Endothelial cell of umbilical vein (primary cell): Measurements from ENCODE around the gene SS18L1. TPM values are rescaled to one million over a fixed set of nuclear protein-coding genes. Genes with fewer than 3 reads are reported as not detected.

Source experiments
- BruUV-seq: library from RNA; stranded (reverse); fragments of 400-500 nt; replicated peaks from 2 replicates; lab custom pipeline; 2021; lab: Mats Ljungman, UMichigan
- CTCF ChIA-PET: fragments of 300-600, 350-600 bp; sonication (Branson Sonifier 250); formaldehyde crosslinking; loops from one replicate; lab custom pipeline; 2021; ENCODE audit warnings: antibody characterized with exemption, inconsistent platforms; lab: Charles Lee
- POLR2A ChIA-PET: fragments of 300-600, 350-600 bp; sonication (Branson Sonifier 250); formaldehyde crosslinking; loops from one replicate; lab custom pipeline; 2021; ENCODE audit warnings: antibody characterized with exemption, inconsistent platforms; lab: Charles Lee
- DNase-seq: peaks from one replicate; pipeline ENCODE4 v3.0.0-alpha.2; 2011; ENCODE audit warnings: low read depth, low spot score
- FAIRE-seq: peaks from 2 replicates; lab custom pipeline; 2011; peaks lifted over from hg19 to GRCh38; lab: Jason Lieb, UNC
- H2AFZ ChIP-seq: 2 replicates; pipeline ENCODE4 v1.6.0; 2012; ENCODE audit warnings: low read depth, low read length, control low read depth, inconsistent platforms
- H3K27ac ChIP-seq: 2 replicates; pipeline ENCODE4 v1.5.1; 2011; ENCODE audit warnings: low read depth, mild to moderate bottlenecking, control low read depth, low read length, moderate library complexity; ENCODE audit not compliant: insufficient read depth
- H3K27me3 ChIP-seq, 2 experiments: 2 replicates each; pipeline versions ENCODE4 v1.6.0 to v1.6.1; 2011; ENCODE audit warnings: low read length in 2 of 2, mixed read lengths in 1 of 2; ENCODE audit not compliant: control insufficient read depth in 2 of 2, insufficient read depth in 2 of 2
- H3K36me3 ChIP-seq, 2 experiments: 2 replicates in 1 of 2; 3 replicates in 1 of 2; pipeline ENCODE4 v1.5.1; 2011; ENCODE audit warnings: low read length in 2 of 2, mild to moderate bottlenecking in 1 of 2, moderate library complexity in 1 of 2; ENCODE audit not compliant: control insufficient read depth in 2 of 2, insufficient read depth in 2 of 2; ENCODE audit errors: extremely low read depth in 1 of 2
- H3K4me1 ChIP-seq: 3 replicates; pipeline ENCODE4 v1.5.1; 2011; ENCODE audit warnings: mild to moderate bottlenecking, low read length; ENCODE audit not compliant: control insufficient read depth, insufficient read depth; ENCODE audit errors: extremely low read depth
- H3K4me2 ChIP-seq: 2 replicates; pipeline ENCODE4 v1.6.1; 2011; ENCODE audit warnings: low read length, control low read depth, mixed read lengths; ENCODE audit not compliant: insufficient read depth
- H3K4me3 ChIP-seq, 3 experiments: fragments of 200-600 bp in 1 of 3; sonication (generic), shearing (Covaris generic) in 1 of 3; replicated peaks in 1 of 3; 2 replicates each; pipeline ENCODE4 v1.5.1; 2011 to 2016; ENCODE audit warnings: control low read depth in 3 of 3, low read length in 3 of 3, mild to moderate bottlenecking in 2 of 3, inconsistent platforms in 1 of 3, low read depth in 1 of 3, moderate library complexity in 1 of 3; ENCODE audit not compliant: insufficient read depth in 1 of 3
- H3K79me2 ChIP-seq: 2 replicates; pipeline ENCODE4 v1.6.0; 2012; ENCODE audit warnings: low read length, inconsistent platforms; ENCODE audit not compliant: control insufficient read depth, insufficient read depth
- H3K9ac ChIP-seq: replicated peaks from 2 replicates; pipeline ENCODE3; 2011; ENCODE audit warnings: low read length, control low read depth; ENCODE audit not compliant: insufficient read depth; ENCODE audit errors: extremely low read depth
- H3K9me1 ChIP-seq: replicated peaks from 3 replicates; pipeline ENCODE4 v1.6.0; 2011; ENCODE audit warnings: mild to moderate bottlenecking, low read length; ENCODE audit not compliant: control insufficient read depth, insufficient read depth; ENCODE audit errors: extremely low read depth
- H3K9me3 ChIP-seq: replicated peaks from 2 replicates; pipeline ENCODE4 v1.5.1; 2012; ENCODE audit warnings: low read length, inconsistent platforms; ENCODE audit not compliant: control insufficient read depth, insufficient read depth
- H4K20me1 ChIP-seq: replicated peaks from 2 replicates; pipeline ENCODE3; 2011; ENCODE audit warnings: mild to moderate bottlenecking, low read length; ENCODE audit not compliant: control insufficient read depth, insufficient read depth; ENCODE audit errors: extremely low read depth
- EZH2 ChIP-seq: IDR thresholded peaks from 2 replicates; pipeline ENCODE4 v1.6.1; 2012; ENCODE audit warnings: borderline replicate concordance, low read depth, mild to moderate bottlenecking, moderate library complexity, low read length, inconsistent platforms; ENCODE audit not compliant: severe bottlenecking
- FOS ChIP-seq: IDR thresholded peaks from 2 replicates; pipeline ENCODE4 v1.6.1; 2011; ENCODE audit warnings: mild to moderate bottlenecking, low read length, moderate library complexity, borderline replicate concordance; ENCODE audit not compliant: insufficient read depth
- GATA2 ChIP-seq: IDR thresholded peaks from 2 replicates; pipeline ENCODE4 v1.7.0; 2011; ENCODE audit warnings: low read depth, mild to moderate bottlenecking, moderate library complexity, mixed read lengths, low read length; ENCODE audit not compliant: insufficient read length, insufficient read depth
- JUN ChIP-seq: IDR thresholded peaks from 2 replicates; pipeline ENCODE4 v1.6.1; 2011; ENCODE audit warnings: borderline replicate concordance, low read depth; ENCODE audit not compliant: insufficient read length, insufficient read depth
- MYC ChIP-seq: IDR thresholded peaks from one replicate; pipeline ENCODE4 v1.6.1; 2011; ENCODE audit warnings: mild to moderate bottlenecking, low read depth, low read length
- POLR2A ChIP-seq: IDR thresholded peaks from 2 replicates; pipeline ENCODE4 v1.6.1; 2012; ENCODE audit warnings: low read depth, mild to moderate bottlenecking, control low read depth, low read length
- POLR2AphosphoS5 ChIP-seq: IDR thresholded peaks from 2 replicates; pipeline ENCODE4 v1.6.1; 2012; ENCODE audit warnings: low read depth, mild to moderate bottlenecking, control low read depth, low read length, moderate library complexity; ENCODE audit not compliant: insufficient read depth
- dilution Hi-C: fragments of 300-500 bp; cut with MboI; formaldehyde crosslinking; loops from one replicate; pipeline ENCODE4 v1.15.0; 2019; ENCODE audit warnings: low sequenced_read_pairs; ENCODE audit not compliant: extremely low pct_ligation_motif_present
- intact Hi-C: fragments of 100-400 bp; cut with micrococcal nuclease; formaldehyde crosslinking; loops from one replicate; pipeline ENCODE4 v1.10.0; 2022
- polyA plus RNA-seq, 4 experiments: library from polyadenylated mRNA; depleted of rRNA in 3 of 4; stranded (reverse) in 3 of 4; unstranded in 1 of 4; fragments of >200 nt; gene quantifications; 2 replicates each; pipeline versions ENCODE4 v1.2.1 to v1.2.3, GENCODE V29; 2011 to 2012; ENCODE audit warnings: missing spikeins in 1 of 4
- total RNA-seq: library from RNA; stranded (reverse); gene quantifications from 2 replicates; pipeline ENCODE4 v1.2.3, GENCODE V29; 2021
- TF ChIP-seq, protein P1 (sequence below), 2 donors: IDR thresholded peaks; 1 replicate in 1 of 2; 2 replicates in 1 of 2; pipeline ENCODE4 v1.5.1; 2011; ENCODE audit warnings: low read length in 2 of 2, mild to moderate bottlenecking in 2 of 2, moderate library complexity in 2 of 2, control low read depth in 1 of 2, inconsistent platforms in 1 of 2, low read depth in 1 of 2; ENCODE audit not compliant: insufficient read depth in 1 of 2; ENCODE audit errors: extremely low read depth in 1 of 2
- TF ChIP-seq, protein P2 (sequence below): IDR thresholded peaks from 2 replicates; pipeline ENCODE4 v1.6.1; 2011; ENCODE audit not compliant: insufficient read depth, insufficient read length

The SS18L1 gene
- total and polyA plus RNA-seq, 2 donors (not counting 3 experiments of a cell fraction or from before 2014, with no cell fraction given): 15.4 to 21.7 TPM

DNA sequence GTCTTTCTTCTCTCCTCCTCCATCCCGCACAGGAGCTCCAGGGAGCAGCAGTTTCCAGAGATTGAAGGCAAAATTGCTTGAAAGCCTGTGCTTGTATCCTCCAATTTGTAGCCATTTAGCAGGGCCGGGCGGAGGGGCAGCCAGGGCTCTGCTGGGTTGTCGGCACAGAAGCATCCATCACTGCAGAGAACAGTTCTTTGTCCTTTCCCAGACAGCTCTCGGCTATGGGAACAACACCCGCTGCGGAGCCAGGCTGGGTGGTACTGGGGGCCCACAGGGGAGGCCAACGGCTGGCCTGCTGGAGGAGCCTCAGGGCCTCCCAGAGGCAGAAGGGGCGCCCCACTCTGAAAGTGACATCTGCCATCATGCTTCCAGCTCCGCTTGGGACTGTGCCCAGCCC lies 68.7 kb downstream of the SS18L1 start:
- Histone ChIP-seq H3K9me1 (no peaks in the 10 kb centered on the region), H3K4me1 (no peaks in the 10 kb centered on the region), H2AFZ (no peak overlapping the region), H4K20me1 (no peaks in the 10 kb centered on the region), H3K4me3 (no peak overlapping the region), H3K9me3 (no peaks in the 10 kb centered on the region), H3K79me2 (no peaks in the 10 kb centered on the region), H3K27me3 (peaks cover under 1 to 2% of the 10 kb centered on the region in 2 experiments), H3K36me3 (no peaks in the 10 kb centered on the region), H3K4me2 (no peak overlapping the region), H3K27ac (no peak overlapping the region), H3K9ac (no peak overlapping the region)
- no peak for TF ChIP-seq MYC
- TF ChIP-seq JUN: no peak
- no peak for TF ChIP-seq GATA2
- no peak for TF ChIP-seq EZH2
- no peak for TF ChIP-seq FOS
- TF ChIP-seq POLR2AphosphoS5: no peak
- no peak for TF ChIP-seq POLR2A
- TF ChIP-seq, protein P1, sequence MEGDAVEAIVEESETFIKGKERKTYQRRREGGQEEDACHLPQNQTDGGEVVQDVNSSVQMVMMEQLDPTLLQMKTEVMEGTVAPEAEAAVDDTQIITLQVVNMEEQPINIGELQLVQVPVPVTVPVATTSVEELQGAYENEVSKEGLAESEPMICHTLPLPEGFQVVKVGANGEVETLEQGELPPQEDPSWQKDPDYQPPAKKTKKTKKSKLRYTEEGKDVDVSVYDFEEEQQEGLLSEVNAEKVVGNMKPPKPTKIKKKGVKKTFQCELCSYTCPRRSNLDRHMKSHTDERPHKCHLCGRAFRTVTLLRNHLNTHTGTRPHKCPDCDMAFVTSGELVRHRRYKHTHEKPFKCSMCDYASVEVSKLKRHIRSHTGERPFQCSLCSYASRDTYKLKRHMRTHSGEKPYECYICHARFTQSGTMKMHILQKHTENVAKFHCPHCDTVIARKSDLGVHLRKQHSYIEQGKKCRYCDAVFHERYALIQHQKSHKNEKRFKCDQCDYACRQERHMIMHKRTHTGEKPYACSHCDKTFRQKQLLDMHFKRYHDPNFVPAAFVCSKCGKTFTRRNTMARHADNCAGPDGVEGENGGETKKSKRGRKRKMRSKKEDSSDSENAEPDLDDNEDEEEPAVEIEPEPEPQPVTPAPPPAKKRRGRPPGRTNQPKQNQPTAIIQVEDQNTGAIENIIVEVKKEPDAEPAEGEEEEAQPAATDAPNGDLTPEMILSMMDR (IDR thresholded peaks at IDR 0.05; ENCODE audit: extremely low read depth in 1 of 2, insufficient read depth in 1 of 2, low read depth in 1 of 2, low read length in 2 of 2): no peak
- TF ChIP-seq, protein P2, sequence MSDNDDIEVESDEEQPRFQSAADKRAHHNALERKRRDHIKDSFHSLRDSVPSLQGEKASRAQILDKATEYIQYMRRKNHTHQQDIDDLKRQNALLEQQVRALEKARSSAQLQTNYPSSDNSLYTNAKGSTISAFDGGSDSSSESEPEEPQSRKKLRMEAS: no peak
- no peak for FAIRE-seq
- intact Hi-C loops (no loop called here), dilution Hi-C loops (no loop called here)
- BruUV-seq: no TSS peak
- ChIA-PET CTCF (no interaction called here), POLR2A (no interaction called here)
- DNase-seq: no peak
